Measurements from ENCODE around the gene GLRA1.

GLRA1 gene

DNA sequence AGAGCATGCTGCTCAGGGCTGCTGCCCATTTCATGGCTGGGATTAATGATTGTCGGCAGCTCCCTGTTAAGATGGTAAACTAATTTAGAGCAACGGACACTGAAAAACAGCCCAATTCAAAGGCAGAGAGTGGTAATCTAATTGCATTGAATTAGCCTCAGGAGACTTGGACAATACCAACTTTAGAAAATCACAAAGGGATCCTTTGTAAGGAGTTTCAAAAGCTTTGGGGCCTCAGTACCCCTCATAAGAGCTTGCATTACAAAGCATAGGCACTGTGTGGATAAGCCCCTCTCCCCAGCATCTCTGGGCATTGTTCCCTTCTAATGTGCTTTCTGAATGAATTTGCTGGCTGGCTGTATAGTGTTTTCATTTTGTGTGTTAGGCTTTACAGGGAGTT is 6.7 kb downstream of the GLRA1 start:
- Histone ChIP-seq H3K27ac (ENCODE audit: low read depth, low read length, severe bottlenecking) (no peak overlapping the region), H3K36me3 (ENCODE audit: control insufficient read depth, insufficient read depth, low read length) (no peaks in the 10 kb centered on the region)
- WGBS, 2 experiments (ENCODE audit: insufficient coverage in 2 of 2) = 61 to 100% methylated on average over 1 to 2 of the region's 2 CpGs

DNA sequence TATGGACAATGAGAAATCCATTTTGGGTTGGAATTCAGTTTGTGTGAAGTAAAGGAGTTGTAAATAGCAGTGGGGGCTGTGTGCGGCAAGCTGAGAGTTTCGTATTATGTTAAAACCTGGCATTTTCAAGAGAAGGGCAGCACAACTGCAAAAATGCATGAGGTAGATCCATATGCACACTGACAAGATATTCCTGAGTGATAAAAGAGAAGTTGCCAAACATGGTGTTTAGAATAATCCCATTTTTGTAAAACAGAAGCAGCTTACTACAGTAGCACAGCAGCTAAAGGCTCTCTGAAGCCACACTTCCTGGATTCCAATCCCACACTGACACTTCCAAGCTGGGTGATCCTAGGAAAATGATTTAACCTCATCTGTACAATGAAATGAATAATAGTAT is 11.2 kb downstream of the GLRA1 start:
- Histone ChIP-seq H3K4me3 (ENCODE audit: extremely low read depth, insufficient read depth, low read length, poor library complexity, severe bottlenecking) (no peak overlapping the region), H3K9me3 (ENCODE audit: control insufficient read depth, low read length) (no peaks in the 10 kb centered on the region), H3K4me1 (ENCODE audit: control insufficient read depth, insufficient read depth, low read length, poor library complexity, severe bottlenecking) (no peaks in the 10 kb centered on the region), H3K27ac (ENCODE audit: low read depth, low read length, severe bottlenecking) (no peak overlapping the region), H3K36me3 (ENCODE audit: control insufficient read depth, insufficient read depth, low read length) (no peaks in the 10 kb centered on the region)
- WGBS, 2 experiments (ENCODE audit: insufficient coverage in 2 of 2) = 85 to 95% methylated on average over 2 of the region's 2 CpGs

More for the DNA sequence above, 6.7 kb downstream of the GLRA1 start:
- Histone ChIP-seq H3K9me3 (ENCODE audit: control insufficient read depth, low read length) (no peaks in the 10 kb centered on the region), H3K4me1 (ENCODE audit: control insufficient read depth, insufficient read depth, low read length, poor library complexity, severe bottlenecking) (no peaks in the 10 kb centered on the region), H3K4me3 (ENCODE audit: extremely low read depth, insufficient read depth, low read length, poor library complexity, severe bottlenecking) (no peak overlapping the region)

DNA sequence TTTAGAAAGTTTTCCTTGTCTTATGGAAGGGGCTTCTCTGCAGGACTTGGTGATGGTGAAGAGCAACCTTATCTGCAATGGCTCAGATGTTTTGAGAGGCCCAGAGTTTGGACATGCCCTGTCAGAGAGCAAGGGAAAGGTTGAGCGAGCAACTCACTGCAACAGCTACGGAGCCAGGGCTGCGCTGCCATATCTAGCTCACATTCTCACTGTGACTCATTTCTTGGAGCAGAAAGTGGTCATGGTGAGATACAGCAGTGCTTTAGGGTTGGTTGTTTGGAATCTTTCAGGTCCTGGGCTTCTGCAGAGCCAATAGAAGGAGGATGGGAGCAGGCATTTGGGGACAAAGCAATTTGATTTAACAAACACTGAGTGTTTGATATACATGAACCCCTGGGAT is 12.3 kb downstream of the GLRA1 start:
- WGBS, 2 experiments (ENCODE audit: insufficient coverage in 2 of 2) = 33 to 63% methylated on average over 1 to 3 of the region's 3 CpGs
- Histone ChIP-seq H3K9me3 (ENCODE audit: control insufficient read depth, low read length) (no peaks in the 10 kb centered on the region), H3K36me3 (ENCODE audit: control insufficient read depth, insufficient read depth, low read length) (no peaks in the 10 kb centered on the region), H3K4me1 (ENCODE audit: control insufficient read depth, insufficient read depth, low read length, poor library complexity, severe bottlenecking) (no peaks in the 10 kb centered on the region), H3K27ac (ENCODE audit: low read depth, low read length, severe bottlenecking) (no peak overlapping the region), H3K4me3 (ENCODE audit: extremely low read depth, insufficient read depth, low read length, poor library complexity, severe bottlenecking) (no peak overlapping the region)

DNA sequence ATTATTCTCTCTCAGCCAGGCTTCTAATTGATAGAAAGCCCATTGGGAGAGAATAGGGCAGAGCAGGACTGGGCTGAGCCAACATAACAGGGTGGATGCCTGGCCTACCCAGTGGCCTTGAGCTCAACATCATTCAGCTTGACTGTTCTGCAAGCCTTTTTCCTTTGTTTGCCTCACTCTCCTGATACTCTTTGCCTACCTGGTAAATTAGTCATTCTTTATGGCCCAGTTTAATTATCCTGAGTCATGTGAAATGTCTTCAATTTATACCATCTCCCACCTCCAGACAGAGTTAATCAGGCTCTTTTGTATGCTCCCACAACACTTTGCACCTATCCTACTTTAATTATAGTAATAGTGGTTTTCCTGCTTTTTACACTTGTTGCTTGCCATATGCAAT is 13.6 kb downstream of the GLRA1 start:
- Histone ChIP-seq H3K27ac (ENCODE audit: low read depth, low read length, severe bottlenecking) (no peak overlapping the region), H3K4me1 (ENCODE audit: control insufficient read depth, insufficient read depth, low read length, poor library complexity, severe bottlenecking) (no peaks in the 10 kb centered on the region), H3K4me3 (ENCODE audit: extremely low read depth, insufficient read depth, low read length, poor library complexity, severe bottlenecking) (no peak overlapping the region), H3K36me3 (ENCODE audit: control insufficient read depth, insufficient read depth, low read length) (no peaks in the 10 kb centered on the region), H3K9me3 (ENCODE audit: control insufficient read depth, low read length) (no peaks in the 10 kb centered on the region)

DNA sequence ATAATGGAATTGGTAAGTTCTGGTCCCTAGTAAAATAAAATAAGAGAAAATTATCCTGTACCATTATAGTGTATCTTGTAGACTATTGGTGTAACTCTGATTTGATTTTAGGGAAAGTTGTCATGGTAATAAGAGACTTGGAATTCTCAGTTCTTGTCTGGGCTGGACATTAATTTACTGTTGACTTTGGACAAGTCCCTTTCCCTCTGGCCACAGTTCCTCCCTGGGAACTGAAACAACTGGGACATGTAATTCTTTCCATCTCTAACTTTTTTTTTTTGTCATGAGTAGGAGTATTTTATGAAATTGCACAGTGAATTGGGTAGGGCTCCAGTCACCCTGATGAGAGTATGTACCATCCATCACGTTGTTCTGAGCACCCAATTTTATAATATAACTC is 15.0 kb downstream of the GLRA1 start:
- 89% methylated on average over 1 of the region's 1 CpG; no CpG with 5 or more reads in 1 of the 2 experiments for WGBS, 2 experiments (ENCODE audit: insufficient coverage in 2 of 2)
- Histone ChIP-seq H3K4me3 (ENCODE audit: extremely low read depth, insufficient read depth, low read length, poor library complexity, severe bottlenecking) (no peak overlapping the region), H3K27ac (ENCODE audit: low read depth, low read length, severe bottlenecking) (no peak overlapping the region), H3K9me3 (ENCODE audit: control insufficient read depth, low read length) (no peaks in the 10 kb centered on the region), H3K4me1 (ENCODE audit: control insufficient read depth, insufficient read depth, low read length, poor library complexity, severe bottlenecking) (peaks cover 2% of the 10 kb centered on the region), H3K36me3 (ENCODE audit: control insufficient read depth, insufficient read depth, low read length) (no peaks in the 10 kb centered on the region)

DNA sequence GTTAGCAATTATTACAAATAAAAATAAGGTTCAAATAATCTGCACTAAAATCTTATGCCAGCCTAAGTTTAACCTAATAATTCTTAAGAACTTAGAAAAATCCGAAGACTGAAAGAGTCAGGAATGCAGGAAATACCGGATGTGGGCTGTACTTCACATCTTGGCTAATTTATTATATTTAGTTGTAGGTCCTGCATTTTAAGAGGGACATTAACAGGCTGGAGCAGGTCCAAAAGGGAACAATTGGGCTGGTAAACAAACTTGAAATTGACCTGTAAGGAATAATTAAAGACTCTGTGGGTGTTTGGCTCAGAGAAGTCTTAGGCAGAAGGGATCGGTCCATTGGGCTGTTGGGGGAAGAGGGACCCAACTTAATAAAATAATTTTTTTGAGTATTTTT is 18.4 kb downstream of the GLRA1 start:
- H3K27ac ChIP-seq (ENCODE audit: low read depth, low read length, severe bottlenecking) = no peak overlapping the region
- no peaks in the 10 kb centered on the region for H3K36me3 ChIP-seq (ENCODE audit: control insufficient read depth, insufficient read depth, low read length)
- no CpG with 5 or more reads among the region's 3 CpGs for WGBS, 2 experiments (ENCODE audit: insufficient coverage in 2 of 2)
- no peak overlapping the region for H3K4me3 ChIP-seq (ENCODE audit: extremely low read depth, insufficient read depth, low read length, poor library complexity, severe bottlenecking)
- no peaks in the 10 kb centered on the region for H3K9me3 ChIP-seq (ENCODE audit: control insufficient read depth, low read length)
- peaks cover 2% of the 10 kb centered on the region for H3K4me1 ChIP-seq (ENCODE audit: control insufficient read depth, insufficient read depth, low read length, poor library complexity, severe bottlenecking)

DNA sequence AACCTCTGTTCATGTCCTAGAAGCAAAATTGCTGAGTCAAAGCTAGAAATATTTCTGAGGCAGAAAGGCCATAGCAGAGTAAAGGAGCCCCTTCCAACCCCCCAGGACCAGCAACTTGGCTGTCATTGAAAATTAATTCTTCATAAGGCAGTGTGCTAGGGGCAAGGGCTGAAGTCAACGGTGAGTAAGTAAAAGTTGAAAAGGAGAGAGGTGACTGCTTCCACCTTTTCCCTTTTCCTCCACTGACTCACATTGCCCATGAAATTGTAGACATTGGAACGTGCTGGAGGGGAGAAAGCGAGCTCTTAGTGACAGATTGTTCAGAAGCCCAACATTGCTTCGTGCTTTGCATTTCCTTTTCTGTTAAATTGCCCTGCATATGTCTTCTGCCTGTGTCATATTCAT is 19.1 kb downstream of the GLRA1 start:
- no peaks in the 10 kb centered on the region for H3K9me3 ChIP-seq (ENCODE audit: control insufficient read depth, low read length)
- H3K27ac ChIP-seq (ENCODE audit: low read depth, low read length, severe bottlenecking) = no peak overlapping the region
- 73% methylated on average over 4 of the region's 4 CpGs; no CpG with 5 or more reads in 1 of the 2 experiments for WGBS, 2 experiments (ENCODE audit: insufficient coverage in 2 of 2)

DNA sequence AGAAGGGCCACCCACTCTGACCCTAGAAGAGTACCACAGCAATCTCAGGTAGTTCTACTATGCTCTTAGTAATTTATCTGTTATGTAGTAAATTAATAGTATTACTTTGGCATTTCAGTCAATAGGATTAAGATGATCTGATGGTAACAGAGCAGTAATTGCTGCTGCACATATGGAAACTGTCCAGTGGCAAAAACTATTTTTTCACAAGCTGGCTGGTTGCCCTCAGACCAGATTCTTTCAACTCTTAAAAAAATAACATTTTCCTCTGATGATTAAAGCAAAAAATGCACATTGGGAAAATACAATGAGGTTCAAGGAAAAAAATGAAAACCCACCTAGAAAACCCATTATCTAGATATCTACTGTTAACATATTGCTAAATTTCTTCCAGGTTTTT is 19.7 kb downstream of the GLRA1 start:
- H3K9me3 ChIP-seq (ENCODE audit: control insufficient read depth, low read length) = no peaks in the 10 kb centered on the region
- no peak overlapping the region for H3K27ac ChIP-seq (ENCODE audit: low read depth, low read length, severe bottlenecking)
- no peak overlapping the region for H3K4me3 ChIP-seq (ENCODE audit: extremely low read depth, insufficient read depth, low read length, poor library complexity, severe bottlenecking)
- peaks cover 2% of the 10 kb centered on the region for H3K4me1 ChIP-seq (ENCODE audit: control insufficient read depth, insufficient read depth, low read length, poor library complexity, severe bottlenecking)
- no peaks in the 10 kb centered on the region for H3K36me3 ChIP-seq (ENCODE audit: control insufficient read depth, insufficient read depth, low read length)

More for the DNA sequence above, 19.1 kb downstream of the GLRA1 start:
- Histone ChIP-seq H3K4me3 (ENCODE audit: extremely low read depth, insufficient read depth, low read length, poor library complexity, severe bottlenecking) (no peak overlapping the region), H3K4me1 (ENCODE audit: control insufficient read depth, insufficient read depth, low read length, poor library complexity, severe bottlenecking) (peaks cover 2% of the 10 kb centered on the region), H3K36me3 (ENCODE audit: control insufficient read depth, insufficient read depth, low read length) (no peaks in the 10 kb centered on the region)

DNA sequence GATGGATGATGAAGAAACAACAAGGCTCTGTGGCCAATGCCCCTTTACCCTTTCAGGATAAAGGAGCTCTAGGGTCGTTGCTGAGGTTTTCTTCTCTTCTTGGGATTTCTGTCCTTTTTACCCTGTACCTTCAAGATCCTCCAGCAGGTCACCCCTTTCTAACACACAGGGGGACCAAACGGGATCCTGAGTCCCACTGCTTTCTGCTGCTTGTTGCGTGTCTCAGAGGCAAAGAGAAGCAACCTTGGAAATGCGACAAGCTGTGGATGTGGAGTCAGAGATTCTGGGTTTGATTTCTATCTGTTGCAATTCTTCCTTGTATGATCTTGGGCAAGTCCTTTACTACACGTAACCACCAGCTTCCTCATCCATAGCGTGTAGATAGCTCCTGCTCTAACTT is 20.5 kb downstream of the GLRA1 start:
- H3K9me3 ChIP-seq (ENCODE audit: control insufficient read depth, low read length) = no peaks in the 10 kb centered on the region
- no peak overlapping the region for H3K4me3 ChIP-seq (ENCODE audit: extremely low read depth, insufficient read depth, low read length, poor library complexity, severe bottlenecking)
- H3K36me3 ChIP-seq (ENCODE audit: control insufficient read depth, insufficient read depth, low read length) = no peaks in the 10 kb centered on the region
- H3K4me1 ChIP-seq (ENCODE audit: control insufficient read depth, insufficient read depth, low read length, poor library complexity, severe bottlenecking) = peaks cover 2% of the 10 kb centered on the region
- no peak overlapping the region for H3K27ac ChIP-seq (ENCODE audit: low read depth, low read length, severe bottlenecking)
- 40 to 53% methylated on average over 1 to 2 of the region's 6 CpGs for WGBS, 2 experiments (ENCODE audit: insufficient coverage in 2 of 2)

DNA sequence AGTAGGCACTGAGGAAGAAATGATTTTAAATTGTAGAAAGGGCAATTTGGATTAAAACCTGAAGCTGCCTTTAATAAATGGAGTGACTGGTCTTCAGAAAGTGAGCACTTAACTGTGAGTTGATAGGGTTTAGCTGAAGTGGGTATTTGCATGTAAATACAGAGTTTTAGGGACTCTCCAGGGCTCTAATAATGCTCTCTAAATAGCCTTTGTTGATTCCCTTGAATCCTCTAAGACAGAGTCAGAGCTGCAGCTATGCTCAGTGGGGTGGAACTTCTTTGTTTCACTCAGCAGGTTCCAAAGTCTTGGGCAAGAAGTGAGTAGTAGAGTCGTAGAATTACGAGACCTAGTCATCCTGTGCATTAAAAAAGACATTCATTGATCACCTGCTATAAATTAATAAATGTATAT is 21.4 kb downstream of the GLRA1 start:
- no CpG with 5 or more reads among the region's 2 CpGs for WGBS, 2 experiments (ENCODE audit: insufficient coverage in 2 of 2)

DNA sequence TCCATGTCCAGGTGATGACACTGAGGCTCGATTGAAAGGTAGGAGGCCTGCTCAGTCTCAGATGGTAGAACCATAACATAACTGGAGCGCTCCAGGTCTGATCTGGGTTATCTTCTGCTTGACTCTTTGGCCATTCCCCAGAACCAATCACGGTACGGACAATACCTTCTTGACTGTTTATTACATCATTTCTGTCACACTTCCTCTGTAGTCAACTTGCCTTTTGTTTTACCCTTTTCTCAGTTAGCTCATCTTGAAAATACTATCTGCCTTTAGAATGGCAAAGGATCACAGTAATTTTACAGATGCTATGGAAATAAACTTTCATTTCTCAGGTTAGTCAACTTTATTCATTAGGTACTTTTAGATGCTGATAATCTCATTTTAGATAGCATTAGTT is 22.4 kb downstream of the GLRA1 start:
- H3K4me1 ChIP-seq (ENCODE audit: control insufficient read depth, insufficient read depth, low read length, poor library complexity, severe bottlenecking) = peaks cover 2% of the 10 kb centered on the region
- H3K36me3 ChIP-seq (ENCODE audit: control insufficient read depth, insufficient read depth, low read length) = no peaks in the 10 kb centered on the region
- H3K9me3 ChIP-seq (ENCODE audit: control insufficient read depth, low read length) = no peaks in the 10 kb centered on the region
- no peak overlapping the region for H3K27ac ChIP-seq (ENCODE audit: low read depth, low read length, severe bottlenecking)
- WGBS, 2 experiments (ENCODE audit: insufficient coverage in 2 of 2) = 90 to 100% methylated on average over 4 of the region's 4 CpGs
- no peak overlapping the region for H3K4me3 ChIP-seq (ENCODE audit: extremely low read depth, insufficient read depth, low read length, poor library complexity, severe bottlenecking)

More for the DNA sequence above, 21.4 kb downstream of the GLRA1 start:
- peaks cover 2% of the 10 kb centered on the region for H3K4me1 ChIP-seq (ENCODE audit: control insufficient read depth, insufficient read depth, low read length, poor library complexity, severe bottlenecking)
- no peak overlapping the region for H3K4me3 ChIP-seq (ENCODE audit: extremely low read depth, insufficient read depth, low read length, poor library complexity, severe bottlenecking)
- no peak overlapping the region for H3K27ac ChIP-seq (ENCODE audit: low read depth, low read length, severe bottlenecking)
- no peaks in the 10 kb centered on the region for H3K9me3 ChIP-seq (ENCODE audit: control insufficient read depth, low read length)
- no peaks in the 10 kb centered on the region for H3K36me3 ChIP-seq (ENCODE audit: control insufficient read depth, insufficient read depth, low read length)

DNA sequence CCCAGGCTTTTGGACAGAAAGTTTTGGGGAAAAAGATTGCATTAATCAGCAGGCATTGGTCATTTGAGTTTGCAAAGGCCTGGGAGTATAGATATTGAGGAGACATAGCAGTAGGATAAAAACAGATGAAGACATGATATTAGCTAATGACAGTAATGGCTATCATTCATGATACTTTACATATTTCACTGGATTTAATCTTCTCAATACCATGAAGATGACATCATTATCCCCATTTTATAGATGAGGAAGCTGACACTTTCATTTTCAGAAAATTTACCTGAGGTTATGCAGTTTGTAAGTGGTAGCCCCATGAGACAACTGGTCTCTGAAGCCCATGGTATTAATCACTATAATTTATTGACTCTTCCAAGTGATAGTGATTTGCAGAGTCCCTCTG is 23.0 kb downstream of the GLRA1 start:
- no peak overlapping the region for H3K27ac ChIP-seq (ENCODE audit: low read depth, low read length, severe bottlenecking)
- H3K4me1 ChIP-seq (ENCODE audit: control insufficient read depth, insufficient read depth, low read length, poor library complexity, severe bottlenecking) = peaks cover 2% of the 10 kb centered on the region
- H3K9me3 ChIP-seq (ENCODE audit: control insufficient read depth, low read length) = no peaks in the 10 kb centered on the region
- H3K36me3 ChIP-seq (ENCODE audit: control insufficient read depth, insufficient read depth, low read length) = no peaks in the 10 kb centered on the region
- no peak overlapping the region for H3K4me3 ChIP-seq (ENCODE audit: extremely low read depth, insufficient read depth, low read length, poor library complexity, severe bottlenecking)
